Omental fat pad (tissue), 4 donors: ENCODE results near the gene FAM219B. TPM values are rescaled to one million over a fixed set of nuclear protein-coding genes. Genes with fewer than 3 reads are reported as not detected.
"Not testable (repeated sequence)": the region's sequence is repeated elsewhere in the genome, so short reads cannot be mapped to it uniquely, and the experiment has no call there.

Experiments used
- ATAC-seq: fragments of 150-250 bp; one replicate; pipeline ENCODE4 v1.9.1; 2016; ENCODE audit warnings: mild to moderate bottlenecking, moderate library complexity; ENCODE audit not compliant: low FRiP score
- DNase-seq: peaks from one replicate; pipeline ENCODE4 v3.0.0-alpha.2; 2019; ENCODE audit warnings: low spot score
- CTCF ChIP-seq, 3 donors: fragments of 450-650 bp; IDR thresholded peaks; one replicate each; pipeline ENCODE4 v1.5.1; 2016 to 2017; ENCODE audit warnings: antibody characterized with exemption in 3 of 3, mild to moderate bottlenecking in 3 of 3, moderate library complexity in 2 of 3
- total RNA-seq, 4 donors: library from RNA; depleted of rRNA; stranded (reverse); fragments of >200 nt; gene quantifications; one replicate each; pipeline ENCODE4 v1.1.0, GENCODE V29; 2016

FAM219B gene
- total RNA-seq, 4 donors from 2014 or later: 45.0 to 89.9 (median 59.8) TPM

- DNase-seq (peak; percentile 66), ATAC-seq (peak; percentile 99)
- no peak for TF ChIP-seq CTCF (IDR thresholded peaks at IDR 0.05)
These were observed 31.1 kb upstream of the FAM219B start, which contains the start of gene COX5A for GRCh38 chr15:74937590-74938371. COX5A (minus strand) TSS chr15:74938073; CDS start chr15:74938014, 59 bp downstream.

- ATAC-seq (no peak), DNase-seq (no peak)
- no peak for TF ChIP-seq CTCF (IDR thresholded peaks at IDR 0.05)
These were observed 30.6 kb upstream of the FAM219B start for GRCh38 chr15:74937272-74937589.

- not testable (repeated sequence) for DNase-seq, ATAC-seq
These were observed 28.5 kb upstream of the FAM219B start for GRCh38 chr15:74935193-74935592.

GRCh38 chr15:74933573-74933972, 26.9 kb upstream of the FAM219B start:
- ATAC-seq (no peak), DNase-seq (no peak)
- TF ChIP-seq CTCF (IDR thresholded peaks at IDR 0.05): no peak

GRCh38 chr15:74928771-74929198, 22.1 kb upstream of the FAM219B start:
- ATAC-seq (no peak), DNase-seq (no peak)
- TF ChIP-seq CTCF (IDR thresholded peaks at IDR 0.05): no peak

- TF ChIP-seq CTCF (IDR thresholded peaks at IDR 0.05): no peak
- ATAC-seq: no peak
- no peak for DNase-seq
These were observed 17.9 kb upstream of the FAM219B start for GRCh38 chr15:74924525-74924924.

- no peak for DNase-seq
- TF ChIP-seq CTCF (IDR thresholded peaks at IDR 0.05): no peak
- ATAC-seq: no peak
These were observed 13.8 kb upstream of the FAM219B start for GRCh38 chr15:74920456-74920855.
